Endodermal cell (in vitro differentiated cells): ENCODE data around the gene EPN2. TPM values are rescaled to one million over a fixed set of nuclear protein-coding genes. Genes with fewer than 3 reads are reported as not detected.

ENCODE experiments used
- DNase-seq: peaks from one replicate; pipeline ENCODE4 v3.0.0-alpha.2; 2017
- H3K27ac ChIP-seq: 2 replicates; pipeline ENCODE4 v1.5.1; 2013; ENCODE audit warnings: mild to moderate bottlenecking, low read depth, low read length, moderate library complexity
- H3K27me3 ChIP-seq: 2 replicates; pipeline ENCODE4 v1.6.1; 2013; ENCODE audit warnings: mild to moderate bottlenecking, low read length, moderate library complexity; ENCODE audit not compliant: insufficient read depth, control insufficient read depth, poor library complexity, severe bottlenecking
- H3K36me3 ChIP-seq: 2 replicates; pipeline ENCODE4 v1.7.0; 2013; ENCODE audit warnings: mild to moderate bottlenecking, low read length, moderate library complexity; ENCODE audit not compliant: control insufficient read depth, insufficient read depth
- H3K4me1 ChIP-seq: one replicate; pipeline ENCODE4 v1.7.0; 2013; ENCODE audit warnings: low read length; ENCODE audit not compliant: control insufficient read depth, insufficient read depth
- H3K4me3 ChIP-seq: 2 replicates; pipeline ENCODE4 v1.5.1; 2013; ENCODE audit warnings: mild to moderate bottlenecking, low read length, moderate library complexity
- H3K9ac ChIP-seq: 2 replicates; pipeline ENCODE4 v1.6.1; 2013; ENCODE audit warnings: mild to moderate bottlenecking, low read length, moderate library complexity; ENCODE audit not compliant: poor library complexity, severe bottlenecking; ENCODE audit errors: extremely low read depth
- H3K9me3 ChIP-seq: 2 replicates; pipeline ENCODE4 v1.6.1; 2013; ENCODE audit warnings: mild to moderate bottlenecking, low read length, moderate library complexity; ENCODE audit not compliant: control insufficient read depth
- H3K27ac Mint-ChIP-seq: 2 replicates; pipeline ENCODE4 v1.8.0; 2020; ENCODE audit warnings: mixed read lengths
- H3K27me3 Mint-ChIP-seq: 2 replicates; pipeline ENCODE4 v1.8.0; 2021; ENCODE audit warnings: mild to moderate bottlenecking, mixed read lengths; ENCODE audit not compliant: insufficient read depth
- H3K36me3 Mint-ChIP-seq: 2 replicates; pipeline ENCODE4 v1.8.0; 2020; ENCODE audit warnings: low read depth, mixed read lengths
- H3K4me1 Mint-ChIP-seq: 2 replicates; pipeline ENCODE4 v1.8.0; 2020; ENCODE audit warnings: mixed read lengths
- H3K4me3 Mint-ChIP-seq: 2 replicates; pipeline ENCODE4 v1.8.0; 2020; ENCODE audit warnings: mild to moderate bottlenecking, moderate library complexity, mixed read lengths
- H3K9me3 Mint-ChIP-seq: 2 replicates; pipeline ENCODE4 v1.8.0; 2020; ENCODE audit warnings: mild to moderate bottlenecking, mixed read lengths
- CTCF ChIP-seq: fragments of 200-600 bp; sonication (generic); conservative IDR thresholded peaks from 2 replicates; pipeline ENCODE4 v1.5.0; 2021; ENCODE audit warnings: antibody characterized with exemption, mild to moderate bottlenecking
- WGBS, 2 experiments: methylation state at CpG; one replicate each; pipeline versions ENCODE4 v1.1.5 to v1.1.7; 2013; ENCODE audit warnings: missing lambda C conversion rate in 2 of 2, mixed read lengths in 1 of 2; ENCODE audit not compliant: insufficient coverage in 1 of 2, insufficient read length in 1 of 2; 5-methylcytosine and 5-hydroxymethylcytosine counted together
- total RNA-seq, 2 donors: library from RNA; stranded (reverse); fragmentation: NEBNext Ultra II Directional in 1 of 2; extraction: Animal tissue kit (Norgen Biotek cat#: 25700) in 1 of 2; gene quantifications; 2 replicates in 1 of 2; 3 replicates in 1 of 2; pipeline ENCODE4 v1.2.1, GENCODE V29; 2021

The EPN2 gene
- total RNA-seq, 2 donors from 2014 or later, result 46.0 to 50.9 TPM

GRCh38 chr17:19343671-19344151, 106.5 kb downstream of the EPN2 start:
- H3K27me3 ChIP-seq, result no peaks in the 10 kb centered on the region
- TF ChIP-seq CTCF, result peak; percentile 43
- 90 to 96% methylated on average over 4 to 13 of the region's 13 CpGs for WGBS, 2 experiments
- no peaks in the 10 kb centered on the region for H3K9me3 ChIP-seq
- Mint-ChIP-seq H3K4me1 (peaks cover 6% of the 10 kb centered on the region), H3K9me3 (no peaks in the 10 kb centered on the region), H3K36me3 (peaks cover 14% of the 10 kb centered on the region), H3K4me3 (no peak overlapping the region), H3K27me3 (no peaks in the 10 kb centered on the region), H3K27ac (no peak overlapping the region)
- no peak overlapping the region for H3K27ac ChIP-seq
- no peak overlapping the region for H3K9ac ChIP-seq
- no peaks in the 10 kb centered on the region for H3K36me3 ChIP-seq
- no peaks in the 10 kb centered on the region for H3K4me1 ChIP-seq
- DNase-seq, result peak; percentile 76
- H3K4me3 ChIP-seq, result no peak overlapping the region

- Mint-ChIP-seq H3K4me1 (peaks cover 6% of the 10 kb centered on the region), H3K9me3 (no peaks in the 10 kb centered on the region), H3K27ac (no peak overlapping the region), H3K27me3 (no peaks in the 10 kb centered on the region), H3K4me3 (no peak overlapping the region), H3K36me3 (peaks cover 14% of the 10 kb centered on the region)
- H3K4me1 ChIP-seq, result no peaks in the 10 kb centered on the region
- DNase-seq, result peak; percentile 53
- no peak overlapping the region for H3K4me3 ChIP-seq
- H3K9ac ChIP-seq, result no peak overlapping the region
- no peaks in the 10 kb centered on the region for H3K27me3 ChIP-seq
- H3K36me3 ChIP-seq, result no peaks in the 10 kb centered on the region
- H3K27ac ChIP-seq, result no peak overlapping the region
- WGBS, 2 experiments, result 94 to 100% methylated on average over 14 to 40 of the region's 40 CpGs
- no peaks in the 10 kb centered on the region for H3K9me3 ChIP-seq
- TF ChIP-seq CTCF, result no peak
Observed at GRCh38 chr17:19344311-19345066, 107.3 kb downstream of the EPN2 start.

- no peaks in the 10 kb centered on the region for H3K9me3 ChIP-seq
- no peak for TF ChIP-seq CTCF
- Mint-ChIP-seq H3K4me1 (peaks cover 6% of the 10 kb centered on the region), H3K4me3 (no peak overlapping the region), H3K36me3 (peaks cover 17% of the 10 kb centered on the region), H3K27me3 (no peaks in the 10 kb centered on the region), H3K9me3 (no peaks in the 10 kb centered on the region), H3K27ac (no peak overlapping the region)
- H3K9ac ChIP-seq, result no peak overlapping the region
- no peak overlapping the region for H3K27ac ChIP-seq
- no peaks in the 10 kb centered on the region for H3K36me3 ChIP-seq
- H3K27me3 ChIP-seq, result no peaks in the 10 kb centered on the region
- DNase-seq, result peak; percentile 45
- no peaks in the 10 kb centered on the region for H3K4me1 ChIP-seq
- H3K4me3 ChIP-seq, result no peak overlapping the region
- 94 to 98% methylated on average over 7 of the region's 7 CpGs for WGBS, 2 experiments
Observed at GRCh38 chr17:19345067-19345460, 107.9 kb downstream of the EPN2 start.
